Measurements from ENCODE around the gene LIN7B. TPM values are rescaled to one million over a fixed set of nuclear protein-coding genes. Genes with fewer than 3 reads are reported as not detected.
A peak's percentile ranks its signal among the peaks of the same experiment; 100 is the strongest.

The LIN7B gene
- 5.5 and 14.7 TPM in 2 replicates for total RNA-seq (2014; rRNA removed; shearing (Covaris generic))
- 3.6 and 4.8 TPM in 2 replicates for total RNA-seq (2022)
- percentile 33 among the genes with signal in this experiment for Bru-seq, nascent RNA
- percentile 39 among the genes with signal in this experiment for BruChase-seq, experiment 1, labeled RNA remaining after a 6-hour chase
- BruChase-seq, experiment 2, labeled RNA remaining after a 2-hour chase, result percentile 41 among the genes with signal in this experiment
- long read RNA-seq, partial matches to known transcripts, result 3 of 11 reads
- long read RNA-seq, other reads (novel, unspliced or antisense), result 6 of 11 reads

GRCh38 chr19:49113762-49114629 lies at the start of gene LIN7B:
LIN7B (plus strand) TSS chr19:49114370; CDS start chr19:49114405, 35 bp downstream.
- Histone ChIP-seq H3K9me2 (ENCODE audit: insufficient read depth, low read length) (no peaks in the 10 kb centered on the region), H3K36me3 (ENCODE audit: insufficient read depth, low read length) (peaks cover 10% of the 10 kb centered on the region), H2AFZ (ENCODE audit: low read length) (peak within 1 kb of the TSS; percentile 90), H3K79me2 (ENCODE audit: insufficient read depth, low read depth, low read length) (no peaks in the 10 kb centered on the region), H3K4me1 (ENCODE audit: insufficient read depth, low read length, poor library complexity, severe bottlenecking) (peaks cover 20% of the 10 kb centered on the region), H3K4me3 (ENCODE audit: low read depth, low read length, poor library complexity, severe bottlenecking) (peak within 1 kb of the TSS; percentile 72), H3K4me2 (ENCODE audit: low read length) (peak within 1 kb of the TSS; percentile 88), H4K20me1 (ENCODE audit: insufficient read depth, low read length) (no peaks in the 10 kb centered on the region), H3K27ac (ENCODE audit: low read depth, low read length, poor library complexity, severe bottlenecking) (no peak within 1 kb of the TSS), H3K9me3 (ENCODE audit: low read length) (no peaks in the 10 kb centered on the region)
- no peak for TF ChIP-seq EZH2phosphoT487 (IDR thresholded peaks at IDR 0.05; ENCODE audit: borderline replicate concordance, low read depth, low read length)
- TF ChIP-seq CTCF (conservative IDR thresholded peaks at IDR 0.05; ENCODE audit: low read length), result peak; percentile 67
- ChIA-PET POLR2A (interaction anchor here (0.6 to 2.0 kb wide), 2 partner anchors 14 to 85 kb away, joined by 3 to 7 read pairs; no protein-coding TSS in a partner anchor), CTCF (ENCODE audit: unreplicated experiment) (interaction anchor here (0.6 to 1.6 kb wide), 2 partner anchors 35 to 85 kb away, joined by 3 to 5 read pairs; no protein-coding TSS in a partner anchor)
- no TSS peak for BruUV-seq (replicated peaks)
- DNase-seq (ENCODE audit: low spot score), result peak; percentile 83
- intact Hi-C loops (cut with micrococcal nuclease; ENCODE audit: unreplicated experiment), result no loop called here

- no peak within 1 kb of the TSS for H2AFZ ChIP-seq (ENCODE audit: low read length)
- TF ChIP-seq CTCF (conservative IDR thresholded peaks at IDR 0.05; ENCODE audit: low read length), result no peak
- TF ChIP-seq EZH2phosphoT487 (IDR thresholded peaks at IDR 0.05; ENCODE audit: borderline replicate concordance, low read depth, low read length), result no peak
- no peaks in the 10 kb centered on the region; the same call in 1 of the 2 replicates for H4K20me1 ChIP-seq (ENCODE audit: insufficient read depth, low read length)
- CTCF ChIA-PET (ENCODE audit: unreplicated experiment), result no interaction called here
- no peaks in the 10 kb centered on the region for H3K9me2 ChIP-seq (ENCODE audit: insufficient read depth, low read length)
- no peak within 1 kb of the TSS for H3K4me3 ChIP-seq (ENCODE audit: low read depth, low read length, poor library complexity, severe bottlenecking)
- no peak within 1 kb of the TSS for H3K27ac ChIP-seq (ENCODE audit: low read depth, low read length, poor library complexity, severe bottlenecking)
- no peaks in the 10 kb centered on the region for H3K9me3 ChIP-seq (ENCODE audit: low read length)
- H3K36me3 ChIP-seq (ENCODE audit: insufficient read depth, low read length), result no peaks in the 10 kb centered on the region
- POLR2A ChIA-PET, result no interaction called here
- intact Hi-C loops (cut with micrococcal nuclease; ENCODE audit: unreplicated experiment), result no loop called here
- BruUV-seq (replicated peaks), result no TSS peak
- no peaks in the 10 kb centered on the region for H3K4me1 ChIP-seq (ENCODE audit: insufficient read depth, low read length, poor library complexity, severe bottlenecking)
- no peak for DNase-seq (ENCODE audit: low spot score)
- H3K79me2 ChIP-seq (ENCODE audit: insufficient read depth, low read depth, low read length), result no peaks in the 10 kb centered on the region
- H3K4me2 ChIP-seq (ENCODE audit: low read length), result no peak within 1 kb of the TSS
These were observed 49.2 kb upstream of the LIN7B start, which contains the start of gene NTF4 for GRCh38 chr19:49064768-49065611. NTF4 (minus strand) TSS chr19:49064818; CDS start chr19:49061997, 2,821 bp downstream.
